CD14-positive monocyte (primary cell): ENCODE data around the gene AURKAIP1. TPM values are rescaled to one million over a fixed set of nuclear protein-coding genes. Genes with fewer than 3 reads are reported as not detected.

ENCODE experiments used
- DNase-seq, 3 donors: peaks; one replicate each; pipeline ENCODE4 v3.0.0-alpha.2; 2011 to 2022
- H2AFZ ChIP-seq: 2 replicates; pipeline ENCODE4 v1.6.0; 2012; ENCODE audit warnings: mild to moderate bottlenecking, low read depth, low read length, inconsistent platforms; ENCODE audit not compliant: insufficient read depth, poor library complexity, severe bottlenecking
- H3K27ac ChIP-seq, 2 donors: 1 replicate in 1 of 2; 2 replicates in 1 of 2; pipeline ENCODE4 v1.5.1; 2012 to 2013; ENCODE audit warnings: low read length in 2 of 2, control low read depth in 1 of 2, inconsistent platforms in 1 of 2, low read depth in 1 of 2, mild to moderate bottlenecking in 1 of 2
- H3K27me3 ChIP-seq, 2 donors: one replicate each; pipeline versions ENCODE4 v1.6.0 to v1.6.1; 2011 to 2013; ENCODE audit warnings: low read length in 2 of 2; ENCODE audit not compliant: control insufficient read depth in 2 of 2, insufficient read depth in 2 of 2
- H3K36me3 ChIP-seq, 2 donors: replicated peaks in 1 of 2; 1 replicate in 1 of 2; 2 replicates in 1 of 2; pipeline versions ENCODE4 v1.5.1 to v1.6.1; 2012 to 2013; ENCODE audit warnings: low read length in 2 of 2, control low read depth in 1 of 2, inconsistent platforms in 1 of 2, mild to moderate bottlenecking in 1 of 2; ENCODE audit not compliant: insufficient read depth in 2 of 2, control insufficient read depth in 1 of 2
- H3K4me1 ChIP-seq, 2 donors: 1 replicate in 1 of 2; 2 replicates in 1 of 2; pipeline versions ENCODE4 v1.5.1 to v1.6.1; 2012 to 2013; ENCODE audit warnings: low read length in 2 of 2, control low read depth in 1 of 2, inconsistent platforms in 1 of 2, mild to moderate bottlenecking in 1 of 2, moderate library complexity in 1 of 2; ENCODE audit not compliant: insufficient read depth in 2 of 2, control insufficient read depth in 1 of 2
- H3K4me2 ChIP-seq: replicated peaks from 2 replicates; pipeline ENCODE3; 2012; ENCODE audit warnings: low read length, moderate library complexity, mild to moderate bottlenecking; ENCODE audit not compliant: poor library complexity, severe bottlenecking; ENCODE audit errors: extremely low read depth
- H3K4me3 ChIP-seq, 3 experiments: fragments of 200-600 bp in 1 of 3; sonication (generic) in 1 of 3; replicated peaks in 1 of 3; 1 replicate in 2 of 3; 2 replicates in 1 of 3; pipeline ENCODE4 v1.5.1; 2011 to 2013; ENCODE audit warnings: low read length in 3 of 3, mild to moderate bottlenecking in 3 of 3, control low read depth in 2 of 3, low read depth in 2 of 3, inconsistent platforms in 1 of 3, moderate library complexity in 1 of 3
- H3K79me2 ChIP-seq: 2 replicates; pipeline ENCODE4 v1.6.0; 2012; ENCODE audit warnings: mild to moderate bottlenecking, control low read depth, inconsistent platforms, low read length, moderate library complexity; ENCODE audit not compliant: insufficient read depth
- H3K9ac ChIP-seq: 2 replicates; pipeline ENCODE4 v1.6.0; 2017; ENCODE audit warnings: low read length, mild to moderate bottlenecking; ENCODE audit not compliant: insufficient read depth, poor library complexity, severe bottlenecking
- H3K9me3 ChIP-seq, 2 donors: replicated peaks in 1 of 2; 1 replicate in 1 of 2; 2 replicates in 1 of 2; pipeline versions ENCODE4 v1.5.1 to v1.6.1; 2012 to 2013; ENCODE audit warnings: low read length in 2 of 2, control low read depth in 1 of 2; ENCODE audit not compliant: control insufficient read depth in 1 of 2, insufficient read depth in 1 of 2
- H4K20me1 ChIP-seq: 2 replicates; pipeline ENCODE4 v1.6.0; 2012; ENCODE audit warnings: mild to moderate bottlenecking, low read length, control low read depth, moderate library complexity; ENCODE audit not compliant: insufficient read depth
- H3K27ac Mint-ChIP-seq, 7 donors: one replicate each; pipeline ENCODE4 v1.8.0; 2020; ENCODE audit warnings: mild to moderate bottlenecking in 7 of 7, mixed read lengths in 7 of 7, moderate library complexity in 6 of 7, inconsistent platforms in 2 of 7
- H3K27me3 Mint-ChIP-seq, 3 donors: one replicate each; pipeline ENCODE4 v1.8.0; 2021 to 2022; ENCODE audit warnings: low read depth in 3 of 3, mild to moderate bottlenecking in 3 of 3, mixed read lengths in 3 of 3, moderate library complexity in 3 of 3, inconsistent platforms in 1 of 3
- H3K36me3 Mint-ChIP-seq, 2 donors: one replicate each; pipeline ENCODE4 v1.8.0; 2020; ENCODE audit warnings: mixed read lengths in 2 of 2, inconsistent platforms in 1 of 2, mild to moderate bottlenecking in 1 of 2
- H3K4me1 Mint-ChIP-seq: one replicate; pipeline ENCODE4 v1.8.0; 2020; ENCODE audit warnings: mild to moderate bottlenecking, mixed read lengths
- H3K4me3 Mint-ChIP-seq, 2 donors: one replicate each; pipeline ENCODE4 v1.8.0; 2020; ENCODE audit warnings: mild to moderate bottlenecking in 2 of 2, mixed read lengths in 2 of 2, moderate library complexity in 1 of 2
- H3K9me3 Mint-ChIP-seq, 7 donors: one replicate each; pipeline ENCODE4 v1.8.0; 2020 to 2022; ENCODE audit warnings: mixed read lengths in 7 of 7, mild to moderate bottlenecking in 6 of 7, moderate library complexity in 6 of 7, inconsistent platforms in 2 of 7
- CTCF ChIP-seq: fragments of 200-600 bp; IDR thresholded peaks from one replicate; pipeline ENCODE4 v1.8.0; 2022; ENCODE audit warnings: antibody characterized with exemption, mild to moderate bottlenecking
- WGBS: methylation state at CpG from one replicate; pipeline ENCODE4 v1.1.5; 2013; ENCODE audit warnings: missing lambda C conversion rate; ENCODE audit not compliant: insufficient coverage; 5-methylcytosine and 5-hydroxymethylcytosine counted together
- intact Hi-C, 2 donors: fragments of 100-400 bp; cut with micrococcal nuclease; formaldehyde crosslinking; loops; one replicate each; pipeline versions ENCODE4 v1.15.0 to v1.15.1; 2023
- polyA plus RNA-seq, 3 donors: library from polyadenylated mRNA; depleted of rRNA in 1 of 3; unstranded in 2 of 3; stranded (reverse) in 1 of 3; fragments of 300-500 nt in 2 of 3; fragments of >200 nt in 1 of 3; fragmentation: Illumina TruSeq in 2 of 3; gene quantifications; 1 replicate in 2 of 3; 2 replicates in 1 of 3; pipeline ENCODE4 v1.2.3, GENCODE V29; 2012 to 2021

The AURKAIP1 gene
- polyA plus RNA-seq, 3 donors: 59.1 to 160 (median 134) TPM

- peaks cover 38% of the 10 kb centered on the region for H4K20me1 ChIP-seq
- H3K4me2 ChIP-seq: peak overlapping the region; percentile 91
- no peaks in the 10 kb centered on the region for H3K36me3 ChIP-seq
- H3K4me3 Mint-ChIP-seq: peak overlapping the region; percentile 81 to 85
- H3K9me3 Mint-ChIP-seq: peaks cover 0 to 6% (median 0%) of the 10 kb centered on the region in 7 donors
- peaks cover 16% of the 10 kb centered on the region for H3K4me1 Mint-ChIP-seq
- peak overlapping the region; percentile 65 for H2AFZ ChIP-seq
- peak overlapping the region; percentile 76 for H3K9ac ChIP-seq
- no peak for DNase-seq
- no peaks in the 10 kb centered on the region for H3K9me3 ChIP-seq
- peaks cover 28% of the 10 kb centered on the region for H3K79me2 ChIP-seq
- H3K4me1 ChIP-seq: peaks cover 11 to 17% of the 10 kb centered on the region in 2 donors
- H3K4me3 ChIP-seq: peak overlapping the region in 2 of 3 experiments; percentile 32 to 76
- peaks cover 0 to 5% of the 10 kb centered on the region in 2 donors for H3K36me3 Mint-ChIP-seq
- WGBS: 64% methylated on average over 20 of the region's 26 CpGs
- H3K27ac Mint-ChIP-seq: peak overlapping the region in 4 of 7 donors; percentile 35 to 89 (median 76)
- intact Hi-C loops: no loop called here
- H3K27me3 ChIP-seq: peaks cover 0 to 14% of the 10 kb centered on the region in 2 donors
- H3K27ac ChIP-seq: no peak overlapping the region
- peaks cover 14 to 27% (median 17%) of the 10 kb centered on the region in 3 donors for H3K27me3 Mint-ChIP-seq
- no peak for TF ChIP-seq CTCF
Observed at GRCh38 chr1:1347663-1348419, 27.2 kb downstream of the AURKAIP1 start.

GRCh38 chr1:1347026-1347595 is 27.9 kb downstream of the AURKAIP1 start:
- H3K36me3 ChIP-seq: no peaks in the 10 kb centered on the region
- Mint-ChIP-seq H3K9me3 (peaks cover 0 to 2% (median 0%) of the 10 kb centered on the region in 7 donors), H3K27ac (no peak overlapping the region), H3K4me3 (peak overlapping the region in 1 of 2 donors; percentile 81), H3K27me3 (peaks cover 6 to 20% (median 10%) of the 10 kb centered on the region in 3 donors), H3K4me1 (peaks cover 16% of the 10 kb centered on the region), H3K36me3 (peaks cover 0 to 1% of the 10 kb centered on the region in 2 donors)
- no peak overlapping the region for H3K9ac ChIP-seq
- H3K4me2 ChIP-seq: peak overlapping the region; percentile 91
- H3K9me3 ChIP-seq: no peaks in the 10 kb centered on the region
- no peak for TF ChIP-seq CTCF
- peaks cover 0 to 7% of the 10 kb centered on the region in 2 donors for H3K27me3 ChIP-seq
- peaks cover 43% of the 10 kb centered on the region for H4K20me1 ChIP-seq
- WGBS: 95% methylated on average over 9 of the region's 10 CpGs
- H2AFZ ChIP-seq: no peak overlapping the region
- no peak overlapping the region for H3K4me3 ChIP-seq
- intact Hi-C loops: no loop called here
- no peak overlapping the region for H3K27ac ChIP-seq
- H3K79me2 ChIP-seq: peaks cover 28% of the 10 kb centered on the region
- DNase-seq: no peak
- peaks cover 11 to 17% of the 10 kb centered on the region in 2 donors for H3K4me1 ChIP-seq
